Activated CD4-positive, alpha-beta memory T cell treated with anti-CD3 and anti-CD28 coated beads for 36 hours (primary cell): ENCODE data around the gene AP5M1. TPM values are rescaled to one million over a fixed set of nuclear protein-coding genes. Genes with fewer than 3 reads are reported as not detected.
"Not testable (repeated sequence)": the region's sequence is repeated elsewhere in the genome, so short reads cannot be mapped to it uniquely, and the experiment has no call there.

Experiments
- CTCF ChIA-PET: fragments of 350-600 bp; sonication (Branson Sonifier 250); formaldehyde crosslinking; loops from one replicate; lab custom pipeline; 2021; ENCODE audit warnings: antibody characterized with exemption, inconsistent platforms; lab: Charles Lee
- POLR2A ChIA-PET: fragments of 350-600 bp; sonication (Branson Sonifier 250); formaldehyde crosslinking; loops from one replicate; lab custom pipeline; 2021; ENCODE audit warnings: antibody characterized with exemption; lab: Charles Lee
- DNase-seq: peaks from one replicate; pipeline ENCODE4 v3.0.0-alpha.2; 2020
- H3K27ac Mint-ChIP-seq: one replicate; pipeline ENCODE4 v1.8.0; 2021; ENCODE audit warnings: mixed read lengths
- H3K27me3 Mint-ChIP-seq: one replicate; pipeline ENCODE4 v1.8.0; 2021; ENCODE audit warnings: mixed read lengths
- H3K36me3 Mint-ChIP-seq: one replicate; pipeline ENCODE4 v1.8.0; 2021; ENCODE audit warnings: mixed read lengths
- H3K4me1 Mint-ChIP-seq: one replicate; pipeline ENCODE4 v1.8.0; 2021; ENCODE audit warnings: low read depth, mixed read lengths
- H3K4me3 Mint-ChIP-seq: one replicate; pipeline ENCODE4 v1.8.0; 2021; ENCODE audit warnings: mild to moderate bottlenecking, mixed read lengths
- H3K9me3 Mint-ChIP-seq: one replicate; pipeline ENCODE4 v1.8.0; 2021; ENCODE audit warnings: mixed read lengths
- intact Hi-C: fragments of 100-400 bp; cut with micrococcal nuclease; formaldehyde crosslinking; loops from one replicate; pipeline ENCODE4 v1.15.1; 2023
- total RNA-seq, 2 experiments: library from RNA; stranded (reverse); gene quantifications; one replicate each; pipeline ENCODE4 v1.2.3, GENCODE V29; 2021

AP5M1 gene
- total RNA-seq, 2 experiments from 2014 or later, result 27.7 to 31.1 TPM

- H3K4me3 Mint-ChIP-seq, intact Hi-C loops, H3K27me3 Mint-ChIP-seq, POLR2A ChIA-PET, CTCF ChIA-PET, H3K36me3 Mint-ChIP-seq, H3K4me1 Mint-ChIP-seq, H3K27ac Mint-ChIP-seq, DNase-seq: not testable (repeated sequence)
- peaks cover 44% of the 10 kb centered on the region for H3K9me3 Mint-ChIP-seq
Observed at GRCh38 chr14:57332475-57332874, 63.7 kb downstream of the AP5M1 start.

GRCh38 chr14:57333726-57334125, 65.0 kb downstream of the AP5M1 start:
- CTCF ChIA-PET, H3K4me1 Mint-ChIP-seq, H3K4me3 Mint-ChIP-seq, H3K27me3 Mint-ChIP-seq, POLR2A ChIA-PET, H3K27ac Mint-ChIP-seq, intact Hi-C loops, DNase-seq, H3K36me3 Mint-ChIP-seq: not testable (repeated sequence)
- peaks cover 44% of the 10 kb centered on the region for H3K9me3 Mint-ChIP-seq

GRCh38 chr14:57343545-57344297, 75.0 kb downstream of the AP5M1 start:
- H3K27me3 Mint-ChIP-seq, result peaks cover 12% of the 10 kb centered on the region
- intact Hi-C loops, H3K4me1 Mint-ChIP-seq, POLR2A ChIA-PET, H3K4me3 Mint-ChIP-seq, CTCF ChIA-PET, H3K27ac Mint-ChIP-seq, DNase-seq, H3K36me3 Mint-ChIP-seq, H3K9me3 Mint-ChIP-seq: not testable (repeated sequence)

DNA sequence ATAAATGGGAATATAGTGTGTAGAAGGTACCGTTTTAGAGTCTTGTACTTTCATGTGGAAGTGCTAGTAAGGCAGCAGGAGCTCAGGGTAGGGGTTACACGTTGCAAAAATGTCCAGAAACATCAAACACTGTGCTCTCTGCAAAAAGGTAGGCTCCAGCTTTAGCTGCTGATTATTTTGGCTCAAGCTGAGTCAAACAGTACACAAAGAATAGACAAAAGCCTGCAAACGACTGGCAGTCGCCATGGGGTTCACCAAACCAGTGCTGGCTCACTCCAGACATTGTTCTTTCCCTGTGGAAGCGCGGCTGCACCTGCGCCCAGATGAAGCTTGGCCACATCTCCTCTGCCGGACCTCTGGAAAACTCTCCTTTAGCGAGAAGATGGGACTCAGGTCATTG, 76.3 kb downstream of the AP5M1 start:
- POLR2A ChIA-PET, result no interaction called here
- Mint-ChIP-seq H3K9me3 (peaks cover 2% of the 10 kb centered on the region), H3K27ac (no peak overlapping the region), H3K4me3 (no peak overlapping the region), H3K4me1 (no peaks in the 10 kb centered on the region), H3K36me3 (no peaks in the 10 kb centered on the region), H3K27me3 (peaks cover 18% of the 10 kb centered on the region)
- intact Hi-C loops, result no loop called here
- CTCF ChIA-PET, result interaction anchor here (0.6 kb wide), 1 partner anchor 1687 kb away, joined by 3 read pairs; no protein-coding TSS in a partner anchor
- DNase-seq, result no peak

GRCh38 chr14:57346741-57347140, 78.0 kb downstream of the AP5M1 start:
- POLR2A ChIA-PET, result no interaction called here
- no peak overlapping the region for H3K27ac Mint-ChIP-seq

More at GRCh38 chr14:57346741-57347140, 78.0 kb downstream of the AP5M1 start:
- DNase-seq, result no peak
- Mint-ChIP-seq H3K9me3 (peaks cover 2% of the 10 kb centered on the region), H3K4me1 (no peaks in the 10 kb centered on the region), H3K36me3 (no peaks in the 10 kb centered on the region), H3K4me3 (no peak overlapping the region), H3K27me3 (peaks cover 18% of the 10 kb centered on the region)
- CTCF ChIA-PET, result interaction anchor here (1.2 kb wide), 1 partner anchor 30 kb away, joined by 3 read pairs; no protein-coding TSS in a partner anchor
- intact Hi-C loops, result no loop called here

Other genes with a start within 250 kb of the AP5M1 start
- 10 to 100 TPM; 82.1 to 82.6 TPM for gene EXOC5, start 66 bp upstream of the AP5M1 start, total RNA-seq
- gene NAA30, start 121.6 kb downstream of the AP5M1 start, total RNA-seq, result 10 to 100 TPM; 14.4 to 16.9 TPM
- not detected for gene CCDC198, start 224.9 kb downstream of the AP5M1 start, total RNA-seq